Measurements from ENCODE around the gene SLC25A30.

GRCh38 chr13:45464687-45465453 is 46.7 kb upstream of the SLC25A30 start, which contains the start of gene COG3:
- TF ChIP-seq CTCF (conservative IDR thresholded peaks at IDR 0.05): peak; percentile 31
- no peak for TF ChIP-seq ZFX (IDR thresholded peaks at IDR 0.05)

Data from C4-2B (cell line).